ENCODE measurements around the gene VAV2. TPM values are rescaled to one million over a fixed set of nuclear protein-coding genes. Genes with fewer than 3 reads are reported as not detected.

VAV2 gene
- total and polyA plus RNA-seq, 2 experiments from 2014 or later, result 8.1 to 28.9 TPM

- TF ChIP-seq REST (IDR thresholded peaks at IDR 0.05; ENCODE audit: unreplicated experiment), result no peak
- TF ChIP-seq STAT1 (IDR thresholded peaks at IDR 0.05; ENCODE audit: unreplicated experiment), result no peak
- TF ChIP-seq NANOG (IDR thresholded peaks at IDR 0.05; ENCODE audit: borderline replicate concordance), result no peak
- no peak for TF ChIP-seq ZNF331 (CRISPR knock-in tag; IDR thresholded peaks at IDR 0.05; ENCODE audit: low read depth)
- TF ChIP-seq CREB1 (CRISPR knock-in tag; IDR thresholded peaks at IDR 0.05; ENCODE audit: low read depth), result no peak
- no peak for TF ChIP-seq POLR2AphosphoS5 (IDR thresholded peaks at IDR 0.05; ENCODE audit: low read depth)
- TF ChIP-seq JUNB (IDR thresholded peaks at IDR 0.05; ENCODE audit: unreplicated experiment), result no peak
- no peak for TF ChIP-seq EZH2phosphoT487 (IDR thresholded peaks at IDR 0.05; ENCODE audit: unreplicated experiment)
- TF ChIP-seq ETS1 (IDR thresholded peaks at IDR 0.05), result no peak
- no peak for TF ChIP-seq EZH2 (IDR thresholded peaks at IDR 0.05; ENCODE audit: low read depth, unreplicated experiment)
- no peak for TF ChIP-seq ZNF114 (CRISPR knock-in tag; IDR thresholded peaks at IDR 0.05)
These were observed 232.8 kb downstream of the VAV2 start (continued) for GRCh38 chr9:133759146-133759900.

GRCh38 chr9:133758228-133758627, 233.9 kb downstream of the VAV2 start:
- Mint-ChIP-seq H3K4me3 (no peak overlapping the region), H3K9me3 (peaks cover 26% of the 10 kb centered on the region), H3K27me3 (ENCODE audit: insufficient read depth, low read depth, poor library complexity) (peaks cover 29% of the 10 kb centered on the region), H3K36me3 (ENCODE audit: low read depth) (peaks cover 20% of the 10 kb centered on the region), H3K4me1 (peaks cover 3% of the 10 kb centered on the region; the same call in 2 of the 3 replicates), H3K27ac (no peak overlapping the region)
- DNase-seq (ENCODE audit: low spot score) (no peak), ATAC-seq (no peak)
- H3K4me3 ChIP-seq, result no peak overlapping the region
- H3K4me2 ChIP-seq, result no peak overlapping the region
- no peaks in the 10 kb centered on the region for H3K36me3 ChIP-seq (ENCODE audit: insufficient read depth)
- H3F3A ChIP-seq (replicated peaks; ENCODE audit: low read depth), result 0 out of 2 replicates have a peak, but pooled peaks cover 3% of the 10 kb centered on the region
- H3K79me2 ChIP-seq (replicated peaks; ENCODE audit: insufficient read depth), result no peaks in the 10 kb centered on the region
- no peak overlapping the region for H3K27ac ChIP-seq (ENCODE audit: low read depth)
- H3K4me1 ChIP-seq (ENCODE audit: insufficient read depth), result no peaks in the 10 kb centered on the region
- no peak overlapping the region for H2AFZ ChIP-seq
- TF ChIP-seq ZNF114 (CRISPR knock-in tag; IDR thresholded peaks at IDR 0.05), result no peak
- TF ChIP-seq ZNF331 (CRISPR knock-in tag; IDR thresholded peaks at IDR 0.05; ENCODE audit: low read depth), result no peak
- no peak for TF ChIP-seq ETS1 (IDR thresholded peaks at IDR 0.05)
- H4K20me1 ChIP-seq (replicated peaks; ENCODE audit: insufficient read depth), result no peaks in the 10 kb centered on the region
- H3K9me2 ChIP-seq (ENCODE audit: insufficient read depth), result no peaks in the 10 kb centered on the region; the same call in 1 of the 2 replicates
- no peaks in the 10 kb centered on the region for H3K27me3 ChIP-seq (ENCODE audit: insufficient read depth)

Measured in GM23338 (cell line).